Thyroid gland (tissue), 4 donors: ENCODE data around the gene IL1R1. TPM values are rescaled to one million over a fixed set of nuclear protein-coding genes. Genes with fewer than 3 reads are reported as not detected.

ENCODE experiments used
- DNase-seq, 2 donors: peaks; one replicate each; pipeline ENCODE4 v3.0.0-alpha.2; 2019
- H3K27ac ChIP-seq, 3 donors: fragments of 200-600 bp; sonication (generic); 1 replicate in 2 of 3; 2 replicates in 1 of 3; pipeline ENCODE4 v1.5.1; 2016 to 2019; ENCODE audit warnings: mild to moderate bottlenecking in 1 of 3, moderate library complexity in 1 of 3
- H3K27me3 ChIP-seq: fragments of 200-600 bp; sonication (generic); one replicate; pipeline ENCODE4 v1.5.1; 2019
- H3K36me3 ChIP-seq, 2 donors: fragments of 200-600 bp; sonication (generic); one replicate each; pipeline ENCODE4 v1.5.1; 2016 to 2019
- H3K4me1 ChIP-seq, 2 donors: fragments of 200-600 bp; sonication (generic); one replicate each; pipeline ENCODE4 v1.5.1; 2017 to 2019
- H3K4me3 ChIP-seq, 3 donors: fragments of 200-600 bp; sonication (generic); replicated peaks in 1 of 3; 1 replicate in 2 of 3; 2 replicates in 1 of 3; pipeline ENCODE4 v1.5.1; 2016; ENCODE audit warnings: mild to moderate bottlenecking in 1 of 3
- H3K9me3 ChIP-seq: fragments of 200-600 bp; sonication (generic); one replicate; pipeline ENCODE4 v1.5.1; 2017
- POLR2A ChIP-seq, 2 donors: fragments of 450-650 bp; IDR thresholded peaks; one replicate each; pipeline ENCODE4 v1.6.1; 2017; ENCODE audit warnings: antibody characterized with exemption in 2 of 2, mild to moderate bottlenecking in 2 of 2, moderate library complexity in 1 of 2
- WGBS, 2 donors: methylation state at CpG; one replicate each; pipeline ENCODE4 v1.1.5; 2017; 5-methylcytosine and 5-hydroxymethylcytosine counted together
- intact Hi-C: fragments of 100-400 bp; cut with DNase I; formaldehyde crosslinking; loops from one replicate; pipeline ENCODE4 v1.15.1; 2023
- total RNA-seq, 4 donors: library from RNA; depleted of rRNA; stranded (reverse); fragments of >200 nt; gene quantifications; one replicate each; pipeline ENCODE4 v1.2.3, GENCODE V29; 2016
- TF ChIP-seq, protein P1 (sequence below), 6 experiments: fragments of 200-600 bp in 3 of 6; fragments of 450-650 bp in 3 of 6; sonication (generic) in 3 of 6; IDR thresholded peaks; one replicate each; pipeline ENCODE4 v1.5.1; 2016 to 2019; ENCODE audit warnings: antibody characterized with exemption in 6 of 6, mild to moderate bottlenecking in 2 of 6, inconsistent platforms in 1 of 6, moderate library complexity in 1 of 6

Gene IL1R1
- total RNA-seq, 4 donors from 2014 or later, result 57.6 to 220 (median 103) TPM

GRCh38 chr2:102098756-102099155, 43.8 kb upstream of the IL1R1 start:
- intact Hi-C loops, result no loop called here
- TF ChIP-seq, protein P1, sequence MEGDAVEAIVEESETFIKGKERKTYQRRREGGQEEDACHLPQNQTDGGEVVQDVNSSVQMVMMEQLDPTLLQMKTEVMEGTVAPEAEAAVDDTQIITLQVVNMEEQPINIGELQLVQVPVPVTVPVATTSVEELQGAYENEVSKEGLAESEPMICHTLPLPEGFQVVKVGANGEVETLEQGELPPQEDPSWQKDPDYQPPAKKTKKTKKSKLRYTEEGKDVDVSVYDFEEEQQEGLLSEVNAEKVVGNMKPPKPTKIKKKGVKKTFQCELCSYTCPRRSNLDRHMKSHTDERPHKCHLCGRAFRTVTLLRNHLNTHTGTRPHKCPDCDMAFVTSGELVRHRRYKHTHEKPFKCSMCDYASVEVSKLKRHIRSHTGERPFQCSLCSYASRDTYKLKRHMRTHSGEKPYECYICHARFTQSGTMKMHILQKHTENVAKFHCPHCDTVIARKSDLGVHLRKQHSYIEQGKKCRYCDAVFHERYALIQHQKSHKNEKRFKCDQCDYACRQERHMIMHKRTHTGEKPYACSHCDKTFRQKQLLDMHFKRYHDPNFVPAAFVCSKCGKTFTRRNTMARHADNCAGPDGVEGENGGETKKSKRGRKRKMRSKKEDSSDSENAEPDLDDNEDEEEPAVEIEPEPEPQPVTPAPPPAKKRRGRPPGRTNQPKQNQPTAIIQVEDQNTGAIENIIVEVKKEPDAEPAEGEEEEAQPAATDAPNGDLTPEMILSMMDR (IDR thresholded peaks at IDR 0.05), result no peak
- no peak for TF ChIP-seq POLR2A (IDR thresholded peaks at IDR 0.05)
- WGBS, 2 donors, result 96 to 99% methylated on average over 4 of the region's 4 CpGs

DNA sequence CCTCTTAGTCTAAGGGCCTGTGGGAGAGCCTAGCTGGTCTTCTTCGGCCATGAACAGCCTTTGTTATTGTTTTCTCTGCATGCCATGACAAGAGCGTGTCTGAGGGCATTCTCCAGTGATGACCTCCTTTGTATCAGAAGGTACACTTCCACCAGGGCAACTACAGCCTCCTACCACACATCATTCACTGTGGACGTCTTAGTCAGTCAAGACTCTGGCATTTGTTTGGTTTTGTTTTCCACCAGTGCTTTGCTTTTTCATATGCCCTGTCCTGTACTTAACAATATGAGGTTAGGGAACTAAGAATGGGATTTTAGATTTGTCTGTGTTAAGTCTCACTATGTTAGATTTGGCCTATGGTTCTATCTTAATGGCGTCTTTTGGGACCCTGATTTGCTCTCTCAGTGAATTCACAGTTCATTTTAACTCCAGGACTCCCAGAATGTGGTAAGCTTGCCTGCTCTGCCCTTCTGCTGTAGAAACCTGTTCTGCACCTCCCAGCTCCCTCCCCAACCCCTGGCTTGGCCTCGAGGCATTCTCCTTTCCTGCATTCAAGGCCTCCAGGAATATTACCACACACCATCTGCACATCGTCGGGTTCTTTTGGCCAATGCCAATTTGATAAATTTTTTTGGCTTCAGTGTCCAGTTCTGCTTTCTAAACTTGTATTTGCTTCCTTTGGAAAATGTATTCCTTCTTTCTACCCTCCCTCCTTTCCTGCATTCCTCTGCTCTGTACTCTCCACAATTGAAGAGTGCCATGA, 42.8 kb upstream of the IL1R1 start:
- 86 to 91% methylated on average over 6 to 7 of the region's 7 CpGs for WGBS, 2 donors
- H3K4me1 ChIP-seq, result peaks cover 9 to 14% of the 10 kb centered on the region in 2 donors
- no peaks in the 10 kb centered on the region for H3K9me3 ChIP-seq
- H3K27me3 ChIP-seq, result no peaks in the 10 kb centered on the region
- DNase-seq, result no peak
- intact Hi-C loops, result no loop called here
- no peaks in the 10 kb centered on the region for H3K36me3 ChIP-seq
- TF ChIP-seq, protein P1 (IDR thresholded peaks at IDR 0.05), result no peak
- no peak for TF ChIP-seq POLR2A (IDR thresholded peaks at IDR 0.05)
- H3K4me3 ChIP-seq, result no peak overlapping the region
- no peak overlapping the region for H3K27ac ChIP-seq

More at GRCh38 chr2:102098756-102099155, 43.8 kb upstream of the IL1R1 start:
- DNase-seq, result no peak
- H3K27me3 ChIP-seq, result no peaks in the 10 kb centered on the region
- H3K36me3 ChIP-seq, result no peaks in the 10 kb centered on the region
- H3K4me3 ChIP-seq, result no peak overlapping the region
- no peak overlapping the region for H3K27ac ChIP-seq
- no peaks in the 10 kb centered on the region for H3K9me3 ChIP-seq
- H3K4me1 ChIP-seq, result peaks cover 4 to 7% of the 10 kb centered on the region in 2 donors

DNA sequence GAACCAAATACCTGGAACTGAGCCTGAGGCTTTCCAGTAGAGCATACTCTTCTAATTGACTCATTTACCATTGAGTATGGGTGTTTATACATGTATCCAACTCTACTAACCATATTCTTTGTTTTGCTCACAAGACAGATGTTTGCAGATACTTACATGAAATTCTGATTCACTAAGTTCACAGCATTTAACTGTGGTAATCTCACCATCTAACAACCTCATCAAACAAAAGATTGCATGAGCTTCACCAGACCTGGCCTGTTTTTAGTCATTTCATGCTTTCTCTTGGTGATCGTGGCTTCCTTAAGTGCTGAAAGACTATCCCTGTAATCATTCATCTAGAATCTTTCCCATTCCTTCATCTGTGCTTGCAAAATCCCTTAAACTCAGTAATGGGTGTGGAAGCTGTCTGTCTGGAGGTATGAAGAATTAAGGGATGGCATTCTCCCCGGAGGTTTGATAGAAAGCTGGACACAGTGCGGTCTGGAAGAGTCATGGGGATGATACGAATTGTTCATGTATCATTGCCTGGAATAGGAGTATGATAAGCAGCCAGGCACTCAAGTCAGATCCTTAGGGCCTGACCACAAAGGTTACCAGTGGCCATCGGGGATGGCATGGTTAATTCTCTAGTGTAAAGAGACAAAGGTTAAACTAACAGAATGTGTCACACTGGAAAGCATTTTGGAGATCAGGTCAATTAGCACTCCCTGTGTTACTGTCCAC, 42.0 kb upstream of the IL1R1 start:
- H3K4me3 ChIP-seq, result no peak overlapping the region
- H3K36me3 ChIP-seq, result no peaks in the 10 kb centered on the region
- 75 to 82% methylated on average over 5 of the region's 5 CpGs for WGBS, 2 donors
- intact Hi-C loops, result no loop called here
- H3K4me1 ChIP-seq, result peaks cover 17 to 22% of the 10 kb centered on the region in 2 donors
- H3K9me3 ChIP-seq, result no peaks in the 10 kb centered on the region
- H3K27me3 ChIP-seq, result no peaks in the 10 kb centered on the region
- TF ChIP-seq, protein P1 (IDR thresholded peaks at IDR 0.05), result no peak
- no peak for TF ChIP-seq POLR2A (IDR thresholded peaks at IDR 0.05)
- H3K27ac ChIP-seq, result no peak overlapping the region
- no peak for DNase-seq

DNA sequence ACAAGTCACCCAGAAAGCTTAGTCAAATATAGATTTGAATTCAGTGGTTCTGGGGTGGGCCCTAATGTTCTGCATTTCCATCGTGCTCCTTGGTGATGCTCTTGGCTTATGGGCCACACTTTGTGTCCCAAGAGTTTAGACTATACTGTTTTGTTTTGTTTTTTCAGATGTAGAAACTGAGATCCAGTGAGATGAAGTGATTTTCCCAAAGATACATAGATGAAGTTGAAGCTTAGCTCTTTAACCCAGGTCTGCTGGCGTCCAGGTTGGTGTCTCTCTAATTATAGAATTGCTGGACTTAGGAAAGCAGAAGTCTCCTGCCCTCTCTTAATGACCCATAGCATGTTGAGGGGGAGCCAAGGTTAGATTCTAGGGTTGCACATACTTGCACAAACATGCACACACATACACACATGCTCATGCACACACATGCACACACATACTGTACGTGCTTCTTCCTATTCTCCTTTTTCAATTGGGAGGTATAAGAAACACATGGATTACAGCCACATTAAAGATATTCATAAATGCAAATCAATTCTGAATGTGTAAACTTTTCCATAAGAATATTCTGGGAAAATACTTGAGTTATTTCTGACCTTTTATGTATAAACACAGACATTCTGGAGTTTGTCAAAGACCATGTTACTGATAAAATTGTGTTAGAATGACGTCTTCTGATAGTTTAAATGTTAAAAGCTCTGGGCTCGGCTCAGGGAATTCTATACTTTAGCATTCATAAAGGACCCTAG, 41.3 kb upstream of the IL1R1 start:
- intact Hi-C loops, result no loop called here
- no peak overlapping the region for H3K4me3 ChIP-seq
- H3K36me3 ChIP-seq, result no peaks in the 10 kb centered on the region
- no peaks in the 10 kb centered on the region for H3K9me3 ChIP-seq
- DNase-seq, result no peak
- 93 to 96% methylated on average over 5 of the region's 5 CpGs for WGBS, 2 donors
- TF ChIP-seq, protein P1 (IDR thresholded peaks at IDR 0.05), result no peak
- no peak for TF ChIP-seq POLR2A (IDR thresholded peaks at IDR 0.05)
- H3K27me3 ChIP-seq, result no peaks in the 10 kb centered on the region
- no peak overlapping the region for H3K27ac ChIP-seq
- H3K4me1 ChIP-seq, result peaks cover 19 to 30% of the 10 kb centered on the region in 2 donors
